ENCODE measurements around the gene TMEM134. TPM values are rescaled to one million over a fixed set of nuclear protein-coding genes. Genes with fewer than 3 reads are reported as not detected.
A peak's percentile ranks its signal among the peaks of the same experiment; 100 is the strongest.

Gene TMEM134
- polyA plus RNA-seq, 2 of the 4 experiments (the other 2 are of a cell fraction), result 18.8 to 20.6 TPM

DNA sequence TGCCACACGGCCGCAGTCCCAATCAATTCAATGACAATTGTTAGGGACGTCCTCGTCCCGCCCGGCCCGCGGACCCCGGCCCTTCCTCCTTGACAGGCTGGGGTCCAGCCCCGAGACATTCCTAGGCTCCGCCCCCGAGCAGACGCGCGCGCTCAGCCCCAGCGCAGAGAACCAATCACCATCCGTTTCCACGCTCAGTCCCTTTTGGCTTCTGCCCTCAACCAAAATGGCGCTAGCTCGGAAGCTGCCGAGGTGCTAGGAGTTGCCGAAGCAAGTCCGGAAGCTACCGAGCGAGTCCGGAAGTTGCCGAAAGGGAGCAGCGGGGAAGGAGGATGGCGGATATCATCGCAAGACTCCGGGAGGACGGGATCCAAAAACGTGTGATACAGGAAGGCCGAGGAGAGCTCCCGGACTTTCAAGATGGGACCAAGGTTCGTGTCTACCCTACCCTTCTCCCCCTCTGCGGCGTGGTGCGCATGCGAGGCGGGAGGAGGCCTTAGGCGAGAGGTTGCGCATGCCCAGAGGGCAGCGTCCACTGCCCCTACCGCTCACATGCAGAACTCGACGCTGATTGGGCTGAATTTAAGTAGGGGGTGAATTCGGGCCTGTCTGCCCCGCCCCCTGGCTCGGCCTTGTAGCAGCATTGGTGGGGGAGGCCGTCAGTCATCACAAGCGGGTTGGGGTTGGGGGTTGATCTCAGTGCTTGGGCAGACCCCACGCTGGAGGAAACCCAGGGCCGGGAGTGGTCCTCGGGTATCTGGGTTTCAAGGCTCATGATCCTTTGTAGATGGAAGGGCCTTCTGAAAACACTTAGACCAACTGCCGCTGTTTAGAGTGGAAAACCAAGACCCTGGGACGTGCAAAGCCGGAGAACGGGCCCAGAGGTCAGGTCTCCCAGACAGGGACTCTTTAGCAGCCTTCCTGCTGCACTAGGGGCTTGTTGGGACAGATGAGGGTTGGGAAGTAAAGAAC is 14.1 kb upstream of the TMEM134 start, which contains the start of gene AIP:
Gene AIP (plus strand): TSS at position 200 of the 972 bp plus-strand sequence. CDS start 133 bp downstream, at position 333.
- peak within 1 kb of the TSS; percentile 97 for H3K4me2 ChIP-seq
- ChIA-PET POLR2A (interaction anchor here (0.6 to 1.3 kb wide), 8 partner anchors 8 to 109 kb away, joined by 3 to 6 read pairs (median 4); partner anchors contain the start of genes CLCF1, PPP1CA and RPS6KB2), CTCF (interaction anchor here (0.7 to 1.8 kb wide), 3 partner anchors 10 to 138 kb away, joined by 3 to 4 read pairs (median 3); no protein-coding TSS in a partner anchor)
- H3K9me3 ChIP-seq, result no peaks in the 10 kb centered on the region
- FAIRE-seq (no peak), DNase-seq (ENCODE audit: low read depth in 1 of 2, low spot score in 1 of 2) (peak; percentile 98 to 99), ATAC-seq (peak; percentile 98 to 99)
- peak within 1 kb of the TSS; percentile 55 for H3K4me3 ChIP-seq
- 15% methylated on average over 57 of the region's 60 CpGs for WGBS (ENCODE audit: missing lambda C conversion rate)
- H3K4me1 ChIP-seq, result peaks cover 11% of the 10 kb centered on the region; the same call in 2 of the 3 replicates
- peak within 1 kb of the TSS; percentile 71 to 88 for H3K27ac ChIP-seq
- no peak for TF ChIP-seq FOSB (CRISPR knock-in tag; IDR thresholded peaks at IDR 0.05)
- TF ChIP-seq HDAC2 (IDR thresholded peaks at IDR 0.05), result peak; percentile 82; the same call in 1 of the 2 replicates
- no peak for TF ChIP-seq FOXS1 (CRISPR knock-in tag; IDR thresholded peaks at IDR 0.05)
- no peak for TF ChIP-seq ZNF302 (CRISPR knock-in tag; IDR thresholded peaks at IDR 0.05)
- no peak for TF ChIP-seq EHMT2 (IDR thresholded peaks at IDR 0.05; ENCODE audit: low read depth)
- TF ChIP-seq PHF8 (IDR thresholded peaks at IDR 0.05; ENCODE audit: borderline replicate concordance, low read depth), result peak; percentile 54
- no peak for TF ChIP-seq ESRRA (IDR thresholded peaks at IDR 0.05; ENCODE audit: borderline replicate concordance, low read length)
- 0 out of 2 replicates have a peak, but pooled peaks have one; percentile 18 for TF ChIP-seq NPAS2 (CRISPR knock-in tag; IDR thresholded peaks at IDR 0.05; ENCODE audit: borderline replicate concordance)
- no peak for TF ChIP-seq CHD4 (IDR thresholded peaks at IDR 0.05; ENCODE audit: borderline replicate concordance)
- TF ChIP-seq KDM1A (IDR thresholded peaks at IDR 0.05; ENCODE audit: low read depth), result no peak
- TF ChIP-seq CBX8 (IDR thresholded peaks at IDR 0.05), result no peak
- TF ChIP-seq, protein P1, sequence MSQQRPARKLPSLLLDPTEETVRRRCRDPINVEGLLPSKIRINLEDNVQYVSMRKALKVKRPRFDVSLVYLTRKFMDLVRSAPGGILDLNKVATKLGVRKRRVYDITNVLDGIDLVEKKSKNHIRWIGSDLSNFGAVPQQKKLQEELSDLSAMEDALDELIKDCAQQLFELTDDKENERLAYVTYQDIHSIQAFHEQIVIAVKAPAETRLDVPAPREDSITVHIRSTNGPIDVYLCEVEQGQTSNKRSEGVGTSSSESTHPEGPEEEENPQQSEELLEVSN (IDR thresholded peaks at IDR 0.05; ENCODE audit: borderline replicate concordance, low read depth), result peak; percentile 100
- TF ChIP-seq HOXB5 (CRISPR knock-in tag; IDR thresholded peaks at IDR 0.05), result no peak
- TF ChIP-seq, protein P2, sequence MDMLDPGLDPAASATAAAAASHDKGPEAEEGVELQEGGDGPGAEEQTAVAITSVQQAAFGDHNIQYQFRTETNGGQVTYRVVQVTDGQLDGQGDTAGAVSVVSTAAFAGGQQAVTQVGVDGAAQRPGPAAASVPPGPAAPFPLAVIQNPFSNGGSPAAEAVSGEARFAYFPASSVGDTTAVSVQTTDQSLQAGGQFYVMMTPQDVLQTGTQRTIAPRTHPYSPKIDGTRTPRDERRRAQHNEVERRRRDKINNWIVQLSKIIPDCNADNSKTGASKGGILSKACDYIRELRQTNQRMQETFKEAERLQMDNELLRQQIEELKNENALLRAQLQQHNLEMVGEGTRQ (IDR thresholded peaks at IDR 0.05), result no peak
- TF ChIP-seq RFX5 (IDR thresholded peaks at IDR 0.05), result 0 out of 2 replicates have a peak, but pooled peaks have one; percentile 30
- no peak for TF ChIP-seq RAD21 (conservative IDR thresholded peaks at IDR 0.05 in 1 of 2, IDR thresholded peaks at IDR 0.05 in 1 of 2)
- TF ChIP-seq ZFP36 (IDR thresholded peaks at IDR 0.05; ENCODE audit: borderline replicate concordance, partially characterized antibody), result no peak
- peak; percentile 83 for TF ChIP-seq KDM5A (IDR thresholded peaks at IDR 0.05)
- peak; percentile 29; the same call in 1 of the 2 replicates for TF ChIP-seq TP53 (CRISPR knock-in tag; IDR thresholded peaks at IDR 0.05)
- no peak for TF ChIP-seq SMC3 (IDR thresholded peaks at IDR 0.05)
- TF ChIP-seq NFE2L2 (conservative IDR thresholded peaks at IDR 0.05; ENCODE audit: low read length), result no peak
- TF ChIP-seq JUN (IDR thresholded peaks at IDR 0.05), result no peak; a peak in 2 of 5 replicates
- TF ChIP-seq FOSL2 (IDR thresholded peaks at IDR 0.05), result no peak
- 0 out of 2 replicates have a peak, but pooled peaks have one; percentile 6 for TF ChIP-seq FOSL2 (CRISPR knock-in tag; IDR thresholded peaks at IDR 0.05)
- no peak for TF ChIP-seq CBX2 (IDR thresholded peaks at IDR 0.05; ENCODE audit: borderline replicate concordance, low read depth)
- TF ChIP-seq, protein P3, sequence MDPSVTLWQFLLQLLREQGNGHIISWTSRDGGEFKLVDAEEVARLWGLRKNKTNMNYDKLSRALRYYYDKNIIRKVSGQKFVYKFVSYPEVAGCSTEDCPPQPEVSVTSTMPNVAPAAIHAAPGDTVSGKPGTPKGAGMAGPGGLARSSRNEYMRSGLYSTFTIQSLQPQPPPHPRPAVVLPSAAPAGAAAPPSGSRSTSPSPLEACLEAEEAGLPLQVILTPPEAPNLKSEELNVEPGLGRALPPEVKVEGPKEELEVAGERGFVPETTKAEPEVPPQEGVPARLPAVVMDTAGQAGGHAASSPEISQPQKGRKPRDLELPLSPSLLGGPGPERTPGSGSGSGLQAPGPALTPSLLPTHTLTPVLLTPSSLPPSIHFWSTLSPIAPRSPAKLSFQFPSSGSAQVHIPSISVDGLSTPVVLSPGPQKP (IDR thresholded peaks at IDR 0.05; ENCODE audit: low read depth, low read length), result no peak
- TF ChIP-seq ZC3H11A (IDR thresholded peaks at IDR 0.05), result no peak
- TF ChIP-seq, protein P4, sequence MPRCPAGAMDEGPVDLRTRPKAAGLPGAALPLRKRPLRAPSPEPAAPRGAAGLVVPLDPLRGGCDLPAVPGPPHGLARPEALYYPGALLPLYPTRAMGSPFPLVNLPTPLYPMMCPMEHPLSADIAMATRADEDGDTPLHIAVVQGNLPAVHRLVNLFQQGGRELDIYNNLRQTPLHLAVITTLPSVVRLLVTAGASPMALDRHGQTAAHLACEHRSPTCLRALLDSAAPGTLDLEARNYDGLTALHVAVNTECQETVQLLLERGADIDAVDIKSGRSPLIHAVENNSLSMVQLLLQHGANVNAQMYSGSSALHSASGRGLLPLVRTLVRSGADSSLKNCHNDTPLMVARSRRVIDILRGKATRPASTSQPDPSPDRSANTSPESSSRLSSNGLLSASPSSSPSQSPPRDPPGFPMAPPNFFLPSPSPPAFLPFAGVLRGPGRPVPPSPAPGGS (IDR thresholded peaks at IDR 0.05), result no peak
- TF ChIP-seq, protein P5, sequence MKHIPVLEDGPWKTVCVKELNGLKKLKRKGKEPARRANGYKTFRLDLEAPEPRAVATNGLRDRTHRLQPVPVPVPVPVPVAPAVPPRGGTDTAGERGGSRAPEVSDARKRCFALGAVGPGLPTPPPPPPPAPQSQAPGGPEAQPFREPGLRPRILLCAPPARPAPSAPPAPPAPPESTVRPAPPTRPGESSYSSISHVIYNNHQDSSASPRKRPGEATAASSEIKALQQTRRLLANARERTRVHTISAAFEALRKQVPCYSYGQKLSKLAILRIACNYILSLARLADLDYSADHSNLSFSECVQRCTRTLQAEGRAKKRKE (CRISPR knock-in tag; IDR thresholded peaks at IDR 0.05; ENCODE audit: low read depth), result no peak
- TF ChIP-seq, protein P6, sequence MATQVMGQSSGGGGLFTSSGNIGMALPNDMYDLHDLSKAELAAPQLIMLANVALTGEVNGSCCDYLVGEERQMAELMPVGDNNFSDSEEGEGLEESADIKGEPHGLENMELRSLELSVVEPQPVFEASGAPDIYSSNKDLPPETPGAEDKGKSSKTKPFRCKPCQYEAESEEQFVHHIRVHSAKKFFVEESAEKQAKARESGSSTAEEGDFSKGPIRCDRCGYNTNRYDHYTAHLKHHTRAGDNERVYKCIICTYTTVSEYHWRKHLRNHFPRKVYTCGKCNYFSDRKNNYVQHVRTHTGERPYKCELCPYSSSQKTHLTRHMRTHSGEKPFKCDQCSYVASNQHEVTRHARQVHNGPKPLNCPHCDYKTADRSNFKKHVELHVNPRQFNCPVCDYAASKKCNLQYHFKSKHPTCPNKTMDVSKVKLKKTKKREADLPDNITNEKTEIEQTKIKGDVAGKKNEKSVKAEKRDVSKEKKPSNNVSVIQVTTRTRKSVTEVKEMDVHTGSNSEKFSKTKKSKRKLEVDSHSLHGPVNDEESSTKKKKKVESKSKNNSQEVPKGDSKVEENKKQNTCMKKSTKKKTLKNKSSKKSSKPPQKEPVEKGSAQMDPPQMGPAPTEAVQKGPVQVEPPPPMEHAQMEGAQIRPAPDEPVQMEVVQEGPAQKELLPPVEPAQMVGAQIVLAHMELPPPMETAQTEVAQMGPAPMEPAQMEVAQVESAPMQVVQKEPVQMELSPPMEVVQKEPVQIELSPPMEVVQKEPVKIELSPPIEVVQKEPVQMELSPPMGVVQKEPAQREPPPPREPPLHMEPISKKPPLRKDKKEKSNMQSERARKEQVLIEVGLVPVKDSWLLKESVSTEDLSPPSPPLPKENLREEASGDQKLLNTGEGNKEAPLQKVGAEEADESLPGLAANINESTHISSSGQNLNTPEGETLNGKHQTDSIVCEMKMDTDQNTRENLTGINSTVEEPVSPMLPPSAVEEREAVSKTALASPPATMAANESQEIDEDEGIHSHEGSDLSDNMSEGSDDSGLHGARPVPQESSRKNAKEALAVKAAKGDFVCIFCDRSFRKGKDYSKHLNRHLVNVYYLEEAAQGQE (IDR thresholded peaks at IDR 0.05), result 0 out of 2 replicates have a peak, but pooled peaks have one; percentile 6

Data from A549 (cell line).